Erythroblast (primary cell): ENCODE results near the gene SLC2A6.

Source experiments
- GATA1 ChIP-seq: IDR thresholded peaks from 2 replicates; pipeline ENCODE4 v1.6.1; 2011; ENCODE audit warnings: low read depth, mild to moderate bottlenecking, control low read depth, low read length, moderate library complexity
- POLR2A ChIP-seq: IDR thresholded peaks from 2 replicates; pipeline ENCODE4 v1.6.1; 2011; ENCODE audit warnings: mild to moderate bottlenecking, low read length

DNA sequence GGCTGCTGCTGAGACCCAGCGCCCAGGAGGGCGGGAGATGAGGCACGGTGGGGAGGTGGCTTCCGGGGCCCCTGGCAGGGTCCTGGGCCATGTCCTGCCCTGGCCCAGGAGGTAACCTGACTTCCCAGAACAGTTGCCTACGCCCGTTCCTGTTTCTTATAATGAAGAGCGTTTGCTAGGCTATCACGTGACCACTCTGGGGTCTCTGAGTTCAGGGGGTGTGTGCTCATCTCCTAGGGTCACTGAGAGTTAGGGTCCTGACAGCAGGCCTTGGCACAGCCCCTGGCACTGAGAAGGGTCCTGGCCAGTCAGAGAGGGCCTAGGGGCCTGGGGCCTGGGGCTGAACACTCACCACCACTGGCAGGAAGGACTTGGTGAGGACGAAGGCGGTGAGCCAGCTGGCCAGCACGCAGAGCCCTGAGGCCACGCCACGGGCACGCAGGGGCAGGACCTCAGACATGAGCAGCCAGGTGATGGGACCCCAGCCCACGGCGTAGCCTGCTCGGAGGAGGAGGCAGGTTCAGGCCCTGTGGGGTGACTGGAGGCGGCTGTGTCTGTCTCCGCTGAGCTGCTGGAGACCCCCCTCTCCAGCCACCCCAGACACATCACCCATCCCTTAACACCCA is 6.0 kb downstream of the SLC2A6 start:
- no peak for TF ChIP-seq POLR2A
- TF ChIP-seq GATA1, result no peak
